ENCODE results near the gene ABHD11. TPM values are rescaled to one million over a fixed set of nuclear protein-coding genes. Genes with fewer than 3 reads are reported as not detected.

The ABHD11 gene
- total and polyA plus RNA-seq, 9 of the 15 experiments (the other 6 are each of a cell fraction or from before 2014, with no cell fraction given), result 7.7 to 44.2 (median 18.9) TPM

GRCh38 chr7:73730485-73730884, 8.1 kb downstream of the ABHD11 start (continued):
- TF ChIP-seq RREB1 (CRISPR knock-in tag; IDR thresholded peaks at IDR 0.05) (0 out of 2 replicates have a peak, but pooled peaks have one; percentile 81), SIRT6 (IDR thresholded peaks at IDR 0.05; ENCODE audit: low read depth, low read length) (no peak), KDM5B (IDR thresholded peaks at IDR 0.05; ENCODE audit: insufficient replicate concordance, low read depth, low read length) (no peak), MEF2A (IDR thresholded peaks at IDR 0.05; ENCODE audit: control insufficient read depth, low read depth, low read length) (no peak), CBFA2T3 (IDR thresholded peaks at IDR 0.05) (peak; percentile 80), CBFA2T2 (conservative IDR thresholded peaks at IDR 0.05) (peak; percentile 47; the same call in 1 of the 2 replicates), GATA2 (CRISPR knock-in tag; IDR thresholded peaks at IDR 0.05) (peak; percentile 12; the same call in 1 of the 2 replicates), KLF16 (IDR thresholded peaks at IDR 0.05) (peak; percentile 55), SOX6 (IDR thresholded peaks at IDR 0.05) (peak; percentile 80), TRIM24 (IDR thresholded peaks at IDR 0.05) (no peak), FOSL1 (tag; conservative IDR thresholded peaks at IDR 0.05) (peak; percentile 38; the same call in 1 of the 2 replicates), PKNOX1 (IDR thresholded peaks at IDR 0.05) (peak; percentile 65), ZNF766 (CRISPR knock-in tag; conservative IDR thresholded peaks at IDR 0.05) (0 out of 2 replicates have a peak, but pooled peaks have one; percentile 49)

All from K562 (cell line).